Stimulated activated naive CD8-positive, alpha-beta T cell treated with anti-CD3 and anti-CD28 coated beads, Interleukin-15, Interleukin-2, amounts not matched to agents 100 U/mL and 50 U/mL, for 24 hours (primary cell): Measurements from ENCODE around the gene PTPRD.
"Not testable (repeated sequence)": the region's sequence is repeated elsewhere in the genome, so short reads cannot be mapped to it uniquely, and the experiment has no call there.

Experiments
- ATAC-seq: fragments of 150-1000 bp; cut with Tn5 transposase; one replicate; pipeline ENCODE4 v1.10.0; 2021
- DNase-seq: peaks from one replicate; pipeline ENCODE4 v3.0.0; 2021

Gene PTPRD

GRCh38 chr9:10449201-10449617 lies 163.6 kb downstream of the PTPRD start:
- not testable (repeated sequence) for ATAC-seq

DNA sequence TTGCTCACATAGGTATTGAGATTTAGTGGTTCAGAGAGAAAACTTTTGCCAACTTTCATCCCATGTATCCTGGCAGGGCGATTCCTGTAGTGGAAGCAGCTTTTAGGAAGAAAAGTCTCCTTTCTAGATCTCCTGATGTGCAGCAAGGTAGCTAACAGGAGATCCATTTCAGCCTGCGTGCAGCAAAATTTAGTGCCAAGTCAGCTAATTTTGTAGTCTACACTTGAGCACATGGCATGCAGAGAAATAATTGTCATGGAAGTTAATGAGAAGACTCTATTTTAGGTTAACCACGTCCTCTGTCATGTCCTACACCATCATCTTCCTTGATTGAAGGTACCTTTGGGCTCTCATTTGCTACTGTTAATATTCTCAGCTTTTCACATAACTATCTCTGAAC lies 165.8 kb downstream of the PTPRD start:
- no peak for DNase-seq
- ATAC-seq = no peak

More at GRCh38 chr9:10449201-10449617, 163.6 kb downstream of the PTPRD start:
- DNase-seq = not testable (repeated sequence)

DNA sequence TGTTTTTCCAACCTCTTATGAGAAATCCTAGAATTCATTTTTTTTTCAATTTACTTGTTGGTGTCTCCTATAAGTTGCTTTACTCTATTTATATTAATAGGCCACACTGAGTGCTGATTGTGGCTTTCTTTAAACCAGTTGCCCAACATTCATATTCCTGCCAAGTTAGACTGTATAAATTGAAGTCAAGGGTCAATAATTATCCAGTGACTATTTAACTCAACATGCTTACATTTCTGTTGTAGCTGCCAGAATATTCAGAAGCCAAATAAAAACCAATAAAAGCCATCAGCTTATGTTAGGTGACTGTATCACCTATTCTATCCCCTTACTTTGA lies 169.0 kb downstream of the PTPRD start:
- DNase-seq = no peak
- no peak for ATAC-seq

DNA sequence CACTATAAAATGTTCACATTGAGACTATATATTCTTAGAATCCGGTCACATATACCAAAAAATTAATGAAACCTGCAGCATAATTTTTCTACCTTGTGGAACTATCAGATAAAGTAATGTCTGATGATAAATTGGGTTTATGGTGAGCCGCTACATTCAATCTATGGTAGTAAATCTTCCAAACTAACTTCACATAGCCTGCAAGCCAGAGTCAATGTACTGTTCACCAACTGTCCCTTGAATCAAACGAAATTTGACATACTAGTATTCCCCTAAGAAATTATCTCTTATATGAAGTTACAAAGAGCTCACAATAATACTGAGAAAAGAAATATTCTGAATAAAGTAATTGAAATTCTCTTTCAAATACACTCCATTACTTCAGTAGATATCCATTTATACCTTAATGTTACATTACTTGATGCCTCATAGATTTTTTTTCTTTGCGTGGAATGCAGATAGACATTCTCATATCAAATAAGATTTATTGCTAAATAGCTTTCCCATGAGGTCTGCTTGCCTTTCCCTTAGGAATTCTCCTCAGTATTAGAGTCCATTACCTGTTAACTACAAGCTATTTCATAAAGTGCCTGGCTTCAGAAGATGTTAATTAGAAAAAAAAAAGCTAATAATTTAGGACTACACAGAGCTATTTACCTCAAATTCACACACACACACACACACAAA lies 169.5 kb downstream of the PTPRD start:
- ATAC-seq = no peak
- DNase-seq = no peak

- no peak for DNase-seq
- ATAC-seq = no peak
Observed at GRCh38 chr9:10438955-10439354, 173.8 kb downstream of the PTPRD start.

- ATAC-seq (no peak), DNase-seq (no peak)
Observed at GRCh38 chr9:10436756-10437155, 176.0 kb downstream of the PTPRD start.

GRCh38 chr9:10434412-10434811 lies 178.4 kb downstream of the PTPRD start:
- DNase-seq (no peak), ATAC-seq (no peak)

- DNase-seq (no peak), ATAC-seq (no peak)
Observed at GRCh38 chr9:10411272-10411671, 201.5 kb downstream of the PTPRD start.

DNA sequence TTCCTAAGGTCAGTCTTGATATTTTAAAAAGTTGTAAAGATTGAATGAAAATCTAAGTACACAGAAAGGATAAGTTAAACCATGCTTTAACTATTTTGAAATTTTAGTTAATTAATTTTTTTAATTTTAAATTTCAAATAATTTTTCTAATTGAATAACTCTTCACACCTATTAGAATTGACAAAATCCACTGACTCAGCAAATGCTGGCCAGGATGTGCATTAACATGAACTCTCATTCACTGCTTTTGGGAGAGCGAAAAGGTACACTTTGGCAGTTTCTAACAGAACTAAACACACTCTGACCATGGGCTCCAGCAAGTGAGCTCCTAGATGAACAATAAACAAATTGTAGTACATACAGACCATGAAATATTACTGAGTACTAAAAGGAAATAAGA lies 209.5 kb downstream of the PTPRD start:
- no peak for DNase-seq
- no peak for ATAC-seq

DNA sequence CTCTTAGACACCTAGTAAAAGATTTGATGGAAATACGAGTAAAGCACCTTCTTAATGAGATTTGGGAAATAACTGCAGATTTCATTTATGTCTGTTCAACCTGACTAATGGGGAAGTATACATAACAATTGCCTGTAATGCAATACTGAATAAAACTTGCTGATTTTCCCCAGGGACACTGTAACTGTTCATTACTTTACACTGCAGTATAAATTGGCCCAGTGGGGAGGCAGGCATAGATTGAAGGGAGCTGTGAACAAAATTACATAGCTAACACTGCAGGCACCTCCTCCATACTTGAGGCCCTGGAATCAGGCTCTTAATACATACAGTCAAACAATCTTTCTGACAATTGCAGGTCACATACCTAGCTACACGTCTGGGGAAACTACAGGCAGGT lies 216.2 kb downstream of the PTPRD start:
- ATAC-seq (no peak), DNase-seq (no peak)

- no peak for DNase-seq
- ATAC-seq = no peak
Observed at GRCh38 chr9:10387282-10387681, 225.5 kb downstream of the PTPRD start.

DNA sequence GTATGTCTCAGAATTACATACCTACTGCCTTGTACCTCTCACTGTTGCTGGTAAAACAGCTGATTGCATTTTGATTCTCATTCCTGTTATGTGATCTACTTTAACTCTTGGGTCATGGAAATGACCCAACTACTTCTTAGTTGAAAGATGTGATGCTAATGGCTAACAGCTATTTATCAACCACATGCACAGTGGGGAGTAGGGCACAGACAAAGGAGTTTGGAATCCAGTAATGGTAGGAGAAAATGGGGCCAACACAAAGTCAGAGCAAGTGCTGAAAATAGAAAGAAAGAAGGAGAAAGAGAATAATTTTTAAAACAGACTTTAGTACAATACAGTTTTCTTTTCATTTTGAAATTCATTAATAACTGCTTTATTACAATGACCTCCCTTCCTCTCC lies 241.0 kb downstream of the PTPRD start:
- DNase-seq = no peak
- ATAC-seq = no peak

- no peak for DNase-seq
- no peak for ATAC-seq
Observed at GRCh38 chr9:10366171-10366779, 246.5 kb downstream of the PTPRD start.

DNA sequence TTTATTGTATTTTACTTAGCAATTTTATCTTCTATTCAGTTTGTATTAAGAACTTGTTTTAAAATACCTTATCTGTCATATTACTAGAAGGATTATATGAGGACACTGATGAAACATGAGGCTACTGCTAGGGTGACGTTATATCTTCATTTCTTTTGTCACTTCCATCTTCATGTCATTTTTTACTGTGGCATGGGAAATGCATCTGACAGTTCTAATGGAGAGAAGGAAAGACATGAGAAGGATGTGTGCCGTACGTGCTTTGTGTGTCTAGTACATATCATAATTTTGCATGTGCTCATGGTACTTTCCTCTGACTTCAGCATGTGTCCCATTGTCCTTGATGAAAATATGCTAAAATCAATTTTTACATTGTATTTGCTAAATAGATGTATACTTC lies 258.2 kb downstream of the PTPRD start:
- DNase-seq (no peak), ATAC-seq (no peak)

DNA sequence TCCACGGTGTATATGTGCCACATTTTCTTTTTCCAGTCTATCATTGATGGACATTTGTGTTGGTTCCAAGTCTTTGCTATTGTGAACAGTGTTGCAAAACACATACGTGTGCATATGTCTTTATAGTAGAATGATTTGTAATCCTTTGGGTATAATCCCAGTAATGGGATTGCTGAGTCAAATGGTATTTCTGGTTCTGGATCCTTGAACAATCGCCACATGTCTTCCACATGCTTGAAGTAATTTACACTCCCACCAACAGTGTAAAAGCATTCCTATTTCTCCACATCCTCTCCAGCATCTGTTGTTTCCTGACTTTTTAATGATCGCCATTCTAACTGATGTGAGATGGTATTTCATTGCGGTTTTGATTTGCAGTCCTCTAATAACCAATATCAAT lies 267.2 kb downstream of the PTPRD start:
- not testable (repeated sequence) for DNase-seq, ATAC-seq

GRCh38 chr9:10341057-10341456 lies 271.7 kb downstream of the PTPRD start:
- ATAC-seq = no peak
- no peak for DNase-seq

- ATAC-seq (no peak), DNase-seq (no peak)
Observed at GRCh38 chr9:10339152-10339551, 273.6 kb downstream of the PTPRD start.

DNA sequence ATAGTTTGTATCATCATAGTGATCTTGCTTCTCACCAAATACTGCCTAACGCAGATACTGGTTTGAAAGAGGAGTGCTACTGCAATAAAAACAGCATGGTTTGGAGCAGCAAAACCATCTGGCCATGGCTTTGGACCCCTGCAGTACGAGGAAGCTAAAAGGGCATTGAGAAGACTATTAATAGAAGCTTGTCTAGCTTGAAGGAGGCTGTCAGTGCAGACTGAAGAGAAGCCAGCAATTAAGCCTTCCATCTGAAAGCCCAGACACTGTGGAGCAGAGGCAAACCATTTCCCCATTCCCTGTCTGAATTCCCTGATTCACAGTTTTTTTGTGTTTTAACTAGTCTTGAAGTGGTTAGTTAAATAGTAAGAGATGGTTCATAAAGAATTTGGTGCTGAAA lies 281.6 kb downstream of the PTPRD start:
- no peak for DNase-seq
- no peak for ATAC-seq

DNA sequence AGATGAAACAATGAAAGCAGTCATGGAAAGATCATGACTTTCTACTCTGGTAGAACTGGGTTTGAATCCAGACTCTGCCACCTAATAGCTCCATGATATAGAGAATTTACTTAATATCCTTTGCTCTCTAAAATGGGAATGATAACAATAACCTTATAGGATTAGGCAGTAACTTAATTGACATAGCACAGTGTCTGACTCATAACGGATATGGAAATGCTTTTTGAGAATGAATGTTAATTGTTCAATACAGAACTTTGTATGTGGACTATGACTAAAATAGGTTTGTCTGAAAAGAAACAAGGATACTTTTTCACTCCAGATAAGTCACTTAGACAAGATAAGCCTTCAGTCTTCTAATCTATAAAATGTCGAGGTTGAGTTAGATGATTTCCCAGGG lies 330.7 kb downstream of the PTPRD start:
- no peak for DNase-seq
- ATAC-seq = no peak

DNA sequence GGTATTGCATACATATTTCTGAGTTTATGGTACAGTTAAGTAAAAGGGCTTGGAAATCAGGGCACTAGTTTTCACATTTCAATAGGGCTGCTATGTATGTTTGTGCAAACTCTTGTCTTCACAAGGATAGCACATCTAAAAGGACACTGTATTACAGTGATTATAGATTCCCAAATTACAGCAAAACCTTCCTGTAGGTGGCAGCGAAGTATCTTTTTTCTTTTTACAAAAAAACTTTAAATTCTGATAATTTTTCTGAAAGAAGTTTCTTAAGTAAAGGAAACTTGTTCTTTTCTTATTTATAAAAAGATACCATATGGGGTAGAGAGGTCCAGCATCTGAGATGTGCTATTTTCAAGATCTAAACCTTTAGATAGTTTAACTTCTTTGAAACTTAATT lies 337.8 kb downstream of the PTPRD start:
- ATAC-seq (no peak), DNase-seq (no peak)

- no peak for ATAC-seq
- no peak for DNase-seq
Observed at GRCh38 chr9:10274175-10274574, 338.6 kb downstream of the PTPRD start.

- ATAC-seq (no peak), DNase-seq (no peak)
Observed at GRCh38 chr9:10272830-10273229, 340.0 kb downstream of the PTPRD start.

DNA sequence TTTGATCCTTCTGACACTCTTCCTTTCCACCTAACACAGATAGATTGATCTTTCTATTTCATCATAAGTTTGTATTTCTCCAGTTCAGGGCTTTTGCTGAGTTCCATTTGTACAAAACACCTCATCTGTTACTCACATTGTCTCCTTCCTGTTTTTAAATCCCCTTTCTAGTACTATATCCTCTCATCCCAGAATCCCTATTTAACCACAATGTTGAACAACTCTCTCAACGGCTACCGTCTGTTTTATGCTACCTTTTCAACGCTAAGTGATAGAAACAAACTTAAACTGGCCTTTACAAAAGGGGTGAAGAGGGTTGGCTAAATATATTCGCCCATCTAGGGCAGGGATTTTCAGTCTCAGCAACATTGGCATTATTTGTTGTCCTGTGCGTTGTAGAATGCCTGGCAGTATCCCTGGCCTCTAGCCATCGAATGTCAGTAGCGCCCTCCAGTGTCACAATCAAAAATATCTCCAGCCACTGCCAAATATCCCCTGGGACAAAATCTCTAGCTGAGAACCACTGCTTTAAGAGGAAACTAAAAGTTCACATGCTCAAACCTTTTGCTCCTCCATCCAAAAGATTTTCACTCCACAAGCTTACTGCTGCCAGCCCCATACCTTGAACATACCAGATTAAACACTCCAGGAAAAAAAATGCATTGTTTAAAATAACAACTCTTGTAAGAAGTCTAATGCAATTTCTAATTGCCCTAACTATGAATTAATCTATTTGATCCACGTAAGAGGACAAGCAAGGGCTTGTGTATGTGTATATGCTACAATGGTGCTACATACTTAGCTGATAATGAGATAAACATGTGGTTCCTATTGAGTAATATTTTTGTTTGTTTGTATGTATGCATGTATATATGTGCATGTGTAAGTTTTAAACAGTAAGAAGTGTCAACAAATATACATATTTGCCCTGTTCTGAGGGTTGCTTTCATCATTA lies 344.0 kb downstream of the PTPRD start:
- ATAC-seq (no peak), DNase-seq (no peak)
